ENCODE results near the gene FERD3L.

Gene FERD3L

GRCh38 chr7:19116121-19117090 lies 28.8 kb downstream of the FERD3L start:
- no peak for DNase-seq

GRCh38 chr7:19114551-19114855 lies 30.7 kb downstream of the FERD3L start:
- no peak for DNase-seq

- no peak for DNase-seq
Observed at GRCh38 chr7:19113855-19114550, 31.2 kb downstream of the FERD3L start.

- DNase-seq, result no peak
Observed at GRCh38 chr7:19113002-19113350, 32.2 kb downstream of the FERD3L start.

- no peak for DNase-seq
Observed at GRCh38 chr7:19112274-19113001, 32.8 kb downstream of the FERD3L start.

GRCh38 chr7:19111474-19112273 lies 33.5 kb downstream of the FERD3L start:
- DNase-seq, result no peak

GRCh38 chr7:19110776-19111175 lies 34.4 kb downstream of the FERD3L start:
- no peak for DNase-seq

GRCh38 chr7:19110026-19110730 lies 35.0 kb downstream of the FERD3L start:
- no peak for DNase-seq

- DNase-seq, result no peak
Observed at GRCh38 chr7:19109000-19109946, 35.9 kb downstream of the FERD3L start.

GRCh38 chr7:19107356-19108146 lies 37.7 kb downstream of the FERD3L start:
- DNase-seq, result no peak

GRCh38 chr7:19107081-19107355 lies 38.2 kb downstream of the FERD3L start:
- no peak for DNase-seq

- no peak for DNase-seq
Observed at GRCh38 chr7:19106241-19107080, 38.8 kb downstream of the FERD3L start.

GRCh38 chr7:19105546-19105945 lies 39.7 kb downstream of the FERD3L start:
- DNase-seq, result no peak

- DNase-seq, result no peak
Observed at GRCh38 chr7:19104811-19105210, 40.4 kb downstream of the FERD3L start.

GRCh38 chr7:19102884-19103283 lies 42.3 kb downstream of the FERD3L start:
- DNase-seq, result no peak

- no peak for DNase-seq
Observed at GRCh38 chr7:19101909-19102308, 43.3 kb downstream of the FERD3L start.

GRCh38 chr7:19101472-19101871 lies 43.7 kb downstream of the FERD3L start:
- no peak for DNase-seq

GRCh38 chr7:19099924-19100323 lies 45.3 kb downstream of the FERD3L start:
- DNase-seq, result no peak

GRCh38 chr7:19099194-19099593 lies 46.0 kb downstream of the FERD3L start:
- no peak for DNase-seq
